Calu3 (cell line): ENCODE results near the gene SNX18. TPM values are rescaled to one million over a fixed set of nuclear protein-coding genes. Genes with fewer than 3 reads are reported as not detected.

Source experiments
- BruUV-seq: library from RNA; stranded (reverse); fragments of 400-500 nt; replicated peaks from 2 replicates; lab custom pipeline; 2021; lab: Mats Ljungman, UMichigan
- CTCF ChIA-PET: fragments of 300-600 bp; sonication (Branson Sonifier 250); formaldehyde crosslinking; loops from one replicate; lab custom pipeline; 2022; ENCODE audit warnings: antibody characterized with exemption; lab: Charles Lee
- DNase-seq: peaks from one replicate; pipeline ENCODE4 v3.0.0; 2022
- H3K27ac Mint-ChIP-seq: one replicate; pipeline ENCODE4 v1.8.0; 2022; ENCODE audit warnings: mixed read lengths; ENCODE audit not compliant: unreplicated experiment
- H3K27me3 Mint-ChIP-seq: one replicate; pipeline ENCODE4 v1.8.0; 2022; ENCODE audit warnings: mixed read lengths; ENCODE audit not compliant: unreplicated experiment
- H3K36me3 Mint-ChIP-seq: one replicate; pipeline ENCODE4 v1.8.0; 2022; ENCODE audit warnings: mild to moderate bottlenecking, moderate library complexity, mixed read lengths; ENCODE audit not compliant: insufficient read depth, unreplicated experiment
- H3K4me1 Mint-ChIP-seq: one replicate; pipeline ENCODE4 v1.8.0; 2022; ENCODE audit warnings: mild to moderate bottlenecking, low read depth, mixed read lengths; ENCODE audit not compliant: unreplicated experiment
- H3K4me3 Mint-ChIP-seq: one replicate; pipeline ENCODE4 v1.8.0; 2022; ENCODE audit warnings: mild to moderate bottlenecking, low read depth, moderate library complexity, mixed read lengths; ENCODE audit not compliant: unreplicated experiment
- H3K9me3 Mint-ChIP-seq: one replicate; pipeline ENCODE4 v1.8.0; 2022; ENCODE audit warnings: low read depth, mixed read lengths; ENCODE audit not compliant: unreplicated experiment
- CTCF ChIP-seq: fragments of 200-600 bp; IDR thresholded peaks from one replicate; pipeline ENCODE4 v1.8.0; 2022; ENCODE audit warnings: antibody characterized with exemption; ENCODE audit not compliant: unreplicated experiment
- intact Hi-C: fragments of 100-400 bp; cut with micrococcal nuclease; formaldehyde crosslinking; loops from one replicate; pipeline ENCODE4 v1.10.0; 2022; ENCODE audit not compliant: unreplicated experiment
- total RNA-seq: library from RNA; stranded (reverse); gene quantifications from 2 replicates; pipeline ENCODE4 v1.2.3, GENCODE V29; 2022

Gene SNX18
- total RNA-seq, 1 experiment from 2014 or later, result 22.8 TPM

DNA sequence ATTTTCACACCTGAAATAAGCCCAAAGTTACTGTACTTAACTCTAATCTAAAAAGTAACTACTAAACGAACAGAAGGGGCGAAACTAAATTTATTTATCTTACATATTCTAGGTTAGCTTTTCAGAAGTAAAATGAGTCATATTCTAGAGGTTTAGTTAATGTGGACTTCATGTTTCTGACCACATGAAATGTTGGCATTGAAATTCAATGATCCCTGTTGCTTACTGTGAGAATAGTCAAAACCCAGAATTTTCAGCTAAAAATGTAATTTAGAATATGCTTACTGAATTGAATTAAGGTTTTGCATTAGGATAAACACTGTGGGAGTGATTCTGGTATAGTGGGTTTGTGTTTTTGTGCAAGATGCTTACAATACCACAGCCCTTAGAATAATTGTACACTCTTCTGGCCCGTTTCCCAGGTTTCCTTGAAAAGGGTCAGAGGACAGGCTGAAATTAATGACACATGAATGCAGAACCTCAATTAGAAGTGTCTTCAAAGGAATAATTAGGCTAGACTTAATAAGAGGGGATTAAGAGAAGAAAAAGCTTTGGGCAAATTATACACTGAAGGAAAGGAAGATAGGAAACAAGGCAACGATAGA lies 1.4 kb upstream of the SNX18 start:
- Mint-ChIP-seq H3K36me3 (peaks cover 34% of the 10 kb centered on the region), H3K27me3 (no peaks in the 10 kb centered on the region), H3K4me3 (peak overlapping the region; percentile 84), H3K9me3 (no peaks in the 10 kb centered on the region), H3K4me1 (peaks cover 23% of the 10 kb centered on the region), H3K27ac (no peak overlapping the region)
- intact Hi-C loops, result no loop called here
- DNase-seq, result no peak
- TF ChIP-seq CTCF, result no peak
- CTCF ChIA-PET, result interaction anchor here (1.1 to 2.4 kb wide), 7 partner anchors 228 to 379 kb away, joined by 3 to 57 read pairs (median 4); no protein-coding TSS in a partner anchor
- BruUV-seq, result no TSS peak

GRCh38 chr5:54517174-54517511 lies 416 bp upstream of the SNX18 start:
- no TSS peak for BruUV-seq
- Mint-ChIP-seq H3K4me1 (peaks cover 23% of the 10 kb centered on the region), H3K9me3 (no peaks in the 10 kb centered on the region), H3K27me3 (no peaks in the 10 kb centered on the region), H3K4me3 (peak overlapping the region; percentile 84), H3K27ac (no peak overlapping the region), H3K36me3 (peaks cover 34% of the 10 kb centered on the region)
- DNase-seq, result no peak
- intact Hi-C loops, result loop anchor here (1.0 kb wide), 3 partner anchors 227 to 350 kb away; no protein-coding TSS in a partner anchor
- CTCF ChIA-PET, result interaction anchor here (0.7 to 2.4 kb wide), 10 partner anchors 127 to 378 kb away, joined by 3 to 57 read pairs (median 4); no protein-coding TSS in a partner anchor
- TF ChIP-seq CTCF, result no peak

GRCh38 chr5:54518146-54518817 lies 723 bp downstream of the SNX18 start:
- H3K4me1 Mint-ChIP-seq, result peaks cover 23% of the 10 kb centered on the region
- H3K36me3 Mint-ChIP-seq, result peaks cover 34% of the 10 kb centered on the region
- no TSS peak for BruUV-seq
- TF ChIP-seq CTCF, result no peak
- H3K27me3 Mint-ChIP-seq, result no peaks in the 10 kb centered on the region
- CTCF ChIA-PET, result interaction anchor here (0.6 to 2.4 kb wide), 5 partner anchors 12 to 348 kb away, joined by 3 to 57 read pairs (median 4); no protein-coding TSS in a partner anchor
- no peaks in the 10 kb centered on the region for H3K9me3 Mint-ChIP-seq
- intact Hi-C loops, result no loop called here
- peak; percentile 60 for DNase-seq
- peak overlapping the region; percentile 84 for H3K4me3 Mint-ChIP-seq
- H3K27ac Mint-ChIP-seq, result no peak overlapping the region

DNA sequence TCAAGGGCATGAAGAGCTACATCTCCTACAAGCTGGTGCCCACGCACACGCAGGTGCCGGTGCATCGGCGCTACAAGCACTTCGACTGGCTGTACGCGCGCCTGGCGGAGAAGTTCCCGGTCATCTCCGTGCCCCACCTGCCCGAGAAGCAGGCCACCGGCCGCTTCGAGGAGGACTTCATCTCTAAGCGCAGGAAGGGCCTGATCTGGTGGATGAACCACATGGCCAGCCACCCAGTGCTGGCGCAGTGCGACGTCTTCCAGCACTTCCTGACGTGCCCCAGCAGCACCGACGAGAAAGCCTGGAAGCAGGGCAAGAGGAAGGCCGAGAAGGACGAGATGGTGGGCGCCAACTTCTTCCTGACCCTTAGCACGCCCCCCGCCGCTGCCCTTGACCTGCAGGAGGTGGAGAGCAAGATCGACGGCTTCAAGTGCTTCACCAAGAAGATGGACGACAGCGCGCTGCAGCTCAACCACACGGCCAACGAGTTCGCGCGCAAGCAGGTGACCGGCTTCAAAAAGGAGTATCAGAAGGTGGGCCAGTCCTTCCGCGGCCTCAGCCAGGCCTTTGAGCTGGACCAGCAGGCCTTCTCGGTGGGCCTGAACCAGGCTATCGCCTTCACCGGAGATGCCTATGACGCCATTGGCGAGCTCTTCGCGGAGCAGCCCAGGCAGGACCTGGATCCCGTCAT lies 1.4 kb downstream of the SNX18 start:
- Mint-ChIP-seq H3K4me1 (peaks cover 27% of the 10 kb centered on the region), H3K9me3 (no peaks in the 10 kb centered on the region), H3K4me3 (peak overlapping the region; percentile 84), H3K27ac (peak overlapping the region; percentile 80), H3K36me3 (peaks cover 34% of the 10 kb centered on the region), H3K27me3 (no peaks in the 10 kb centered on the region)
- intact Hi-C loops, result no loop called here
- no peak for TF ChIP-seq CTCF
- CTCF ChIA-PET, result interaction anchor here (1.2 to 2.4 kb wide), 2 partner anchors 11 to 348 kb away, joined by 3 to 57 read pairs; no protein-coding TSS in a partner anchor
- no TSS peak for BruUV-seq
- DNase-seq, result no peak
